Measurements from ENCODE around the gene ULK1.
"Not testable (repeated sequence)": the region's sequence is repeated elsewhere in the genome, so short reads cannot be mapped to it uniquely, and the experiment has no call there.

ULK1 gene

DNA sequence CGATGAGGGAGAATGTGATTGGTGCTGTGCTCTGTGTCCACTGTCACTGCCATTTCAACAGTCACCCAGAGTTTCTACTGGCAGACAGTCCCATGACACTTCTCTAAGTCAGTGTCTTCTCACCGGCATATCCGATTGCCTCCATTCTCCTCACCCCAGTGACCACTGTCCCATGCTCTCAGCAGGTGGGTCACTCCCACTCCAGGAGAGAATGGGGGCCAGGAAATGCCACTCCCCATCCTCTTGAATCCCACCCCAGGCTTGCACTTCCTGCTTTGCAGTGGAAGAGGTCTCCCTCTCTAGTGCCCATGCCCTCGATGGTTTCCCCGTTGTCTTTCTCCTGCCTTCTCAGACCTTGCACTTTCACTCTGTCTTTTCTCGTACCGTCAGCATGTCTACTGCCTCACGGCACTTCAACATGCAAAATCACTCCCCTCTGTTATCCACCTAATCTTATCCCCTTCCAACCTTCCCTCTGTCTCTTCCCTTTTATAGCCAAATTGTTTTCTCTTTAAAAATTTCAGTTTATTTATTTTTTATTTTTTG, 53.1 kb downstream of the ULK1 start:
- DNase-seq = no peak

DNA sequence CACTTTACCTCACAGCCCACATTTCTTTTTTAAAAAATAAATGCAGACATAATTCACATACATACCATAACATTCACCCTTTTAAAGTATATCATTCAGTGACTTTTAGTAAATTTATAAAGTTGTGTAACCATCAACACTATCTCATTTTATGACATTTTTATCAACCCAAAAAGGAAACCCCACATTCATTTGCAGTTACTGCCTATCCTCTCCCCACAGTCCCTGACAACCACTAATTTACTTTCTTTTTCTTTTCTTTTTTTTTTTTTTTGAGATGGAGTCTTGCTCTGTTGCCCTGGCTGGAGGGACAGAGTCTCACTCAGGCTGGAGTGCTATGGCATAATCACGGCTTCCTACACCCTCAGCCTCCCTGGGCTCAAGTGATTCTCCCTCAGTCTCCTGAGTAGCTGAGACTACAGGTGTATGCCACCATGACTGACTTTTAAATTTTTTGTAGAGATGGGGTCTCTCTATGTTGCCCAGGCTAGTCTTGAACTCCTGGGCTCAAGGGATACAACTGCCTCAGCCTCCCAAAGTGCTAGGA, 53.8 kb downstream of the ULK1 start:
- no peak for DNase-seq

- DNase-seq = not testable (repeated sequence)
These were observed 54.5 kb downstream of the ULK1 start for GRCh38 chr12:131948713-131949430.

DNA sequence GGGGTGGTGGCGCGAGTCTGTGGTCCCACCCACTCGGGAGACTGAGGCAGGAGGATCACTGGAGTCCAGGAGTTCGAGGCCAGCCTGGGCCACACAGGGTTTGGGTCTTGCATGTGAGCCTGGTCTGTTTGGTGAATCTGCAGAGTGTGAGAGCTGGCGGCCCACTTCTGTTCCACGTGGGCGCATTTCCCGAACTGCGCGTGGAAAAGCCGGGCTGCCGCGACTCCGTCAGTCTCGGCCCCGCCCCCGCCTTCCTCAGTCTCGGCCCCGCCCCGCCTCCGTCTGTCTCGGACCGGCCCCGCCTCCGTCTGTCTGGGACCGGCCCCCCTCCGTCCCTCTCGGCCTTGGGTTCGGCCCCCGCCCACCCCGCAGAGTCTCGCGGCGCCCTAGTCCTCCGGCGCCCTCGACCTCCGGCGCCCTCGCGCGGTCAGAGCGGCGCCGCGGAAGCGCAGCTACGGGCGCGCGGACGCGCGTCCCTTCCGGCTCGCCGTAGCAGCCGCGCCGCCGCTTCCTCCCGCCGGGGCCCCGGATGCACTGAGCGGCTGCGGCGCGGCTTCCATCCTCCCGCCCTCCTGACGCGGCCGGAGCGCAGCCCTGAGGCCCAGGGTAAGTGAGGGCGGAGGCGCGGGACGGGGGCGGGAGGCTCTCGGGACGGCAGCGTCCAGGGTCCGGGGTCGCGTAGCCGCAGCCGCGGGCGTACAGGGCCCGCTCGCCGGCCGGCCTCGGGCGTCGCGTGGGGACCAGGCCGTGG, 55.2 kb downstream of the ULK1 start, which contains the start of gene EP400:
EP400 (plus strand) TSS at position 512 of the 751 bp plus-strand sequence. CDS start 10,678 bp downstream, outside the sequence.
- DNase-seq = peak; percentile 98 to 99

DNA sequence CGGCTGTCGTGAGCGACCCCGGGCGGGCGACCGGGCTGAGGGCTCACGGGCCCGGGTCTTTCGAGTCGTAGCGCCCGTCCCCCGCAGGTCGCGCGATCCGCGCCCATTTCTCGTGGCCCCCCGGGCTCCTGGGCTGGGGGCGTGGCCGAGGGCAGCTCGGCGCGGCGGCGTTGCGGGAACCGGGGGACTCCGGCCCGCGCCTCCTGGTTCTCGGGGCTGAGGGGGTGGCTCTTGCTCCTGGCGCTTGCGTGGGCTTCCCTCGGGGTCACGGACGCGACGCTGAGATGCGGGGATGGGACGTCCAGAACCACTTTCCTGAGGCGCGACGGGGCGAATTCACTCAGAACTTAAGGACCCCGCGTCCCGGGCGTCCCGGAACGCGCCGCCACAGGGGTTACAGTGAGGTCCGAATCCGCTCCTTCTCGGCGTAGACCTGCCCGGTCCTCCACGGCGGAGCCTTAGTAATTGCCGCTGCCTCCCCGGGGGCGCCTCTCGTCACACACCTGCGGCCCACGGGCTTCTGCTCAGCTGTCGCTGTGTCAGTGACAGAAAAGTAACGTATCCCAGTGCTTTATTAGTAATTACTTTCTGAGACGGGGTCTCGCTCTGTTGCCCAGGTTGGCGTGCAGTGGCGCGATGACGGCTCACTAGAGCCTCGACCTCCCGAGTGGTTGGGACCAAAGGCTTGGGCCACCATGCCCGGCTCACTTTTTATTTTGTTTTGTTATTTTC, 55.9 kb downstream of the ULK1 start:
- peak; percentile 48 to 58 for DNase-seq

DNA sequence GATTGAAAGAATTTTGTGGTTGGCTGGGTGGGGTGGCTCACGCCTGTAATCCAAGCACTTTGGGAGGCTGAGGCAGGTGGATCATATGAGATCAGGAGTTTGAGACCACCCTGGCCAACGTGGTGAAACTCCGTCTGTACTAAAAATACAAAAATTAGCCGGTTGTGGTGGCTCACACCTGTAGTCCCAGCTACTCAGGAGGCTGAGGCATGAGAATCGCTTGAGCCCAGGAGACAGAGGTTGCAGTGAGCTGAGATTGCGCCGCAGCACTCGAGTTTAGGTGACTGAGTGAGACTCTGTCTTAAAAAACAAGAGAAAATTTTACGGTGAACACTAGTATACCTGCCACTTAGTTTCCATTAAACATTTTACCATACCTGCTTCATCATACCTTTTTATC, 59.4 kb downstream of the ULK1 start:
- DNase-seq = not testable (repeated sequence)

DNA sequence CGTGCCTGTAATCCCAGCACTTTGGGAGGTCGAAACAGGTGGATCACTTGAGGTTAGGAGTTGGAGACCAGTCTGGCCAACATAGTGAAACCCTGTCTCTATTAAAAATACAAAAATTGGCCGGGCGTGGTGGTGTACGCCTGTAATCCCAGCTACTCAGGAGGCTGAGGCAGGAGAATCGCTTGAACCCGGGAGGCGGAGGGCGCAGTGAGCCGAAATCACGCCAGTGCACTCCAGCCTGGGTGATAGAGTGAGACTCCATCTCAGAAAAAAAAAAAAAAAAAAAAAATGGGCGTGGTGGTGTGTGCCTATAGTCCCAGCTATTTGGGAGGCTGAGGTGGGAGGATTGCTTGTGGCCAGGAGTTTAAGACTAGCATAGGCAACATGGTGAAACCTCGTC, 60.0 kb downstream of the ULK1 start:
- not testable (repeated sequence) for DNase-seq

DNA sequence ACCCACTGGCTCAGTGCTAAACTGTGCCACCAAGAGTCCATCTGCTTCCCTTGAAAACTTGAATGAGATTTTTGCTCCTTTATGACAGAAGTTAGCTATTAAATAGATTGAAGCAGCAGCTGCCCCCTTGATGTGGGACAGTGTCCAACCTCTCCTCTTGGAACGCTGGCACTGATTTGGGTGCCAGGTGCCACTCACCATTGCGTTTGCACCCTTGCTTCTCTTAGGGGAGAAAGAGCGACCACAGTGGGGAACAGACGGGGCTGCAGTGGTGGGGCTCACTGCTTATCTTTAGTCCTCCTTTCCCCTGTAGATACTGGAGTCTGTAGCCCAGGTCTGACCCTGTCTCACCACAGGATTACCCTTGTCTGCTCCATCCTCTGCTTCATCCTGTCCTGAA, 64.7 kb downstream of the ULK1 start:
- DNase-seq = no peak

GRCh38 chr12:131959641-131960589, 65.5 kb downstream of the ULK1 start:
- no peak for DNase-seq

- not testable (repeated sequence) for DNase-seq
These were observed 66.3 kb downstream of the ULK1 start for GRCh38 chr12:131960590-131961325.

DNA sequence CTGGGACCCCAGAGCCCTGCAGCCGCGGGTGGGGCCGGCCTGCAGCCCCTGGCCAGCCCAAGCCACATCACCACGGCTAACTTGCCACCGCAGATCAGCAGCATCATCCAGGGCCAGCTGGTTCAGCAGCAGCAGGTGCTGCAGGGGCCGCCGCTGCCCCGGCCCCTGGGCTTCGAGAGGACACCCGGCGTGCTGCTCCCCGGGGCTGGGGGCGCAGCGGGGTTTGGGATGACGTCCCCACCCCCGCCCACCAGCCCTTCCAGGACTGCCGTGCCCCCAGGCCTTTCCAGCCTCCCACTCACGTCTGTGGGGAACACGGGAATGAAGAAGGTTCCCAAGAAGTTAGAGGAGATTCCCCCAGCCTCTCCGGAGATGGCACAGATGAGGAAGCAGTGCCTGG, 66.9 kb downstream of the ULK1 start:
- DNase-seq = not testable (repeated sequence)

DNA sequence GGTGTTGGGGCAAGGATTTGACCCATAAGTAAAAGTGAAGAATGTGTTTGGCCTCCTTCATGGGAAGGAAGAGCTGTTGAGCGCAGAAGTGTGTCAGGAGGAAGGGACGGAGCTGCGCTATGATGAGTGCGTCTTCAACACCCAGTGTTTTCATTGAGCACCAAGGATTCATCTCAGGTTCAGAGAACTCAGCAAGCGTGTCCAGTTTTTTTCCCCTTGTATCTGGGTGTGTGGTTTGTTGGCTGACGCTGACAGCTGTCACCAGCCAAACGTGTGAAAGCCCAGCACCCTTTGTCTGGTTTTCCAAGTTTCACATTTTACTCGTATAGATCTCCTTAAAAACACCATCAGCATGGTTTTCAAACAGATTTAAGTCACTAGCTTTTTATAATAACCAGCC, 67.6 kb downstream of the ULK1 start:
- no peak for DNase-seq

GRCh38 chr12:131963381-131963780, 69.0 kb downstream of the ULK1 start:
- no peak for DNase-seq

DNA sequence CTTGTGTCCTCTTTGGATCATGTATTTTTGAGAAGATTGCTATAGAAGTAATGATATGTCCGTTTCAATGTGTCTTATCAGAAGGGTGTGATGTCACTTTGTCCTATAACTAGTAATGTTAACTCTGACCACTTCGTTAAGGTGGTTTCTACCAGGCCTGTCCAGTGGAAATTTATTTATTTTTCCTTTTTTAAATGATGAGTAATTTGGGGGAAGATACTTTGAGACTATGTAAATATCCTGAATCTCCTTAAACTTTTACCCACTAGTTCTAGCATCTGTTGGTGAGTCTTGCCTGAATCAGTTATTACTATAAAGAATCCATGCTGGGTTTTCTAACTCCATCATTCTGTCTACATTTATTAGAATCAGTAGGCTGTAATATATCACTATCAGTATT, 70.7 kb downstream of the ULK1 start:
- DNase-seq = no peak

GRCh38 chr12:131971226-131971625, 76.8 kb downstream of the ULK1 start:
- no peak for DNase-seq
